Jurkat, Clone E6-1 (cell line): ENCODE data around the gene TCAP.

Source experiments
- DNase-seq: peaks from one replicate; pipeline ENCODE4 v3.0.0-alpha.2; 2011; ENCODE audit warnings: low read depth, low spot score
- H3K4me3 ChIP-seq: 2 replicates; pipeline ENCODE4 v1.5.1; 2011; ENCODE audit warnings: mild to moderate bottlenecking, low read length, control low read depth, moderate library complexity

Gene TCAP

GRCh38 chr17:39714234-39714633 is 49.1 kb downstream of the TCAP start:
- no peak overlapping the region for H3K4me3 ChIP-seq
- no peak for DNase-seq

GRCh38 chr17:39715375-39716072 is 50.4 kb downstream of the TCAP start:
- no peak for DNase-seq
- no peak overlapping the region for H3K4me3 ChIP-seq
